ENCODE data around the gene BUD23.
A peak's percentile ranks its signal among the peaks of the same experiment; 100 is the strongest.

The BUD23 gene

DNA sequence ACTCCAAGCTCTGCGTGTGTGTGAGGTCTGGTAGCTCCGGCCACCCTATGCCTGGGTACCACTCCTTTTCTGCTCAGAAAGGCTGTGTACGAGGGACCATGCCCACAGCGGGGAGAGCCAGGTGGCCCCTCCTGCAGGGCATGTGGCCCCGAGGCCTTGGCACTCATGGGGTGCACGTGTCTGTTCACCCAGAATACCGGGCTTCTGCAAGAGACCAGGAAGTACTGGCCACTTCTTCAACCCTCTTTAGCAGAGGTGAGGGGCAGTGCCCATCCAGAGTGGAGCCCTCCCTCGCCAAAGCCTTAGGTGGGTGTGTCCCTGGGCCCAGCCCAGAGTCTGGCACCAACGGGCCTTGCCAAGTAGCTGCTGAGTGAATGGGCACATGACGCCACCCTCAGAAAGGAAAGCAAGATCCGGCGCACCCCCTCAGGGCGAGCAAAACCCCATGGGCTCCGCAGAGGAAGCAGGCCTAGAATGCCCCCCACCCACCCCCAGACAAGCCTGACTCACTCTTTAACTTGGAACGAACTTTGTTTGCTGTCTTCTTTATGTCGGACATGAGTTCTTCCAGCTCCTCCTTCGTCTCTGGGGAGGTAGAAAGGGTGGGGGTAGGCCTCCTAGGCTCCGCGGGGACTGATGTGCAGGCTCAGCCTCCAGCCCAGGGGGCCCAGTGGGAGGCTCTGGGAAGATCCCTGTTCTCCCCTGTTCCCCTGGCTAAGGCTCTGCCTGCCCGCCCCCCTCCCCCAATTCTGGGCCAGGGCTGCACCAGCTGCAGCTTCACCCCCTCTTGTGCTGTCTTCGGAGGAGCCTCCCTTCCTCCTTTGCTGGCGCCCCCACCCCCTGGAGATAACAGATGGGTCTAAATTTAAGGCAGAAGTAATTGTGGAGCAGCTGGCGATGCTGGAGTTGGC is 21.5 kb downstream of the BUD23 start:
- Histone ChIP-seq H3K4me1 (peaks cover 14% of the 10 kb centered on the region), H3K27me3 (no peaks in the 10 kb centered on the region), H3K36me3 (peaks cover 6% of the 10 kb centered on the region; the same call in 1 of the 2 replicates), H3K4me3 (ENCODE audit: low read depth, low read length) (peak overlapping the region; percentile 36; the same call in 1 of the 2 replicates), H3K9me3 (no peaks in the 10 kb centered on the region)
- TF ChIP-seq, protein P1, sequence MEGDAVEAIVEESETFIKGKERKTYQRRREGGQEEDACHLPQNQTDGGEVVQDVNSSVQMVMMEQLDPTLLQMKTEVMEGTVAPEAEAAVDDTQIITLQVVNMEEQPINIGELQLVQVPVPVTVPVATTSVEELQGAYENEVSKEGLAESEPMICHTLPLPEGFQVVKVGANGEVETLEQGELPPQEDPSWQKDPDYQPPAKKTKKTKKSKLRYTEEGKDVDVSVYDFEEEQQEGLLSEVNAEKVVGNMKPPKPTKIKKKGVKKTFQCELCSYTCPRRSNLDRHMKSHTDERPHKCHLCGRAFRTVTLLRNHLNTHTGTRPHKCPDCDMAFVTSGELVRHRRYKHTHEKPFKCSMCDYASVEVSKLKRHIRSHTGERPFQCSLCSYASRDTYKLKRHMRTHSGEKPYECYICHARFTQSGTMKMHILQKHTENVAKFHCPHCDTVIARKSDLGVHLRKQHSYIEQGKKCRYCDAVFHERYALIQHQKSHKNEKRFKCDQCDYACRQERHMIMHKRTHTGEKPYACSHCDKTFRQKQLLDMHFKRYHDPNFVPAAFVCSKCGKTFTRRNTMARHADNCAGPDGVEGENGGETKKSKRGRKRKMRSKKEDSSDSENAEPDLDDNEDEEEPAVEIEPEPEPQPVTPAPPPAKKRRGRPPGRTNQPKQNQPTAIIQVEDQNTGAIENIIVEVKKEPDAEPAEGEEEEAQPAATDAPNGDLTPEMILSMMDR (IDR thresholded peaks at IDR 0.05; ENCODE audit: low read depth, low read length), result no peak
- no peak for DNase-seq

DNA sequence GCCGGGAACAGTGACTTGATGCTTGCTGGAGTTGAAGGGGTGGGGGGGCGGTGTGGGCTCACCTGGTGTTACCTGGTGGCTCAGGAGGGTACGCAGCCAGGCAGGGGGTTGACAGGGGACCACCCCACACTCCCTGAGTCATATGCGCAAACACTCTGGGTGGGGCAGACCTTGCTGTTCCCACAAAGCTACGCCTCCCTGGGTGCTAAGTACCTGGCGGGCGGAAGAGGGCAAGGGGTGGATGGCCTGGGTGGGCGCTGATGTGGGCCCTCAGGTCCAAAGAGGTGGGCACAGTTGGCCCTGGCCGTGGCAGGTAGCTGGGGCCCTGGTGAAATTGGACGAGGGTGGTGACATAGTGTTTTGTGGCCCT is 22.1 kb downstream of the BUD23 start:
- Histone ChIP-seq H3K4me3 (ENCODE audit: low read depth, low read length) (no peak overlapping the region), H3K9me3 (no peaks in the 10 kb centered on the region), H3K27me3 (no peaks in the 10 kb centered on the region), H3K4me1 (peaks cover 14% of the 10 kb centered on the region), H3K36me3 (peaks cover 6% of the 10 kb centered on the region; the same call in 1 of the 2 replicates)
- TF ChIP-seq, protein P1 (IDR thresholded peaks at IDR 0.05; ENCODE audit: low read depth, low read length), result no peak
- no peak for DNase-seq

DNA sequence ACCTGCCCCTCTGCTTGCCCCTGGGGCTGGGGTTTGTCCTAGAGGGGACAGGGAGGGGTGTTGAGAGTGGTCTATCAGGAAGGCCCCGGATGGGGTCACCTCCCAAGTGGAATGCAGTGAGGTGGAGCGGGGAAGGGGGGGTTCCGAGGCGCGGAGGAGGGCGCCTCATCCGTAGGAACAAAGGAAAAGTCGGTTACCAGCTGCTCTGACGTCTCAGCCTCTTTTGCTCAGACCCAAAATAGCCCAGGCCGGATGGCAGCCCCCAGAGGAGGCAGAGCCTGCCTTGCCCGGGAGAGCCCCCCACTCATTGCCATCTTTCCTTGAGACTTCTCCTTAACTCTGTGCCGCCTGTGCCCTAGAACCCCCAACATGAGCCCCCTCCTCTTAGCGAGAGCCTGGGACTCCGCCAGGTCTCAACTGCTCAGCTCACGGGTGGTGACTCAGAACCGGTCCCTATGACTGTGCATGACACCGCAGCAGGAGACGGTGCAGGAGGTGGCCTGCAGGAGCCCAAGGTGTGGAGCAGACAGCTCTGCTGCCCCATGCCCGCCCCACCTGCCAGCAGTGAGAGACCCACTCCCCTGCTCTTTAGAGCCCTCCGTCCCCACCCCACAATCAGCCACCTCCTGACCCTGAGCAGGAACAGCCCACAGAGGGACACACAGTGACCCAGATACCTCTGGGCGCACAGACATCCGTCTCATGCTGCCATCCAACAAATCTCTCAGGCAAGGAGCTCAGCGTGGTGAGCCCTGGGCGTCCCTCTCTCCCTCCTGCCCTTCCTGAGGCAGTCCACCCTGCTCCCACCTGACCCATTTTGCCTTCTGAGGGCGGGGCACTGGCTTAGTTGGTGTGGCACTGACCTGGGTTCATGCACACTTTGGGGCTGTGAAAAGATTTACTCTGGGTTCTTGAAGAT is 23.0 kb downstream of the BUD23 start:
- no peak overlapping the region for H3K4me3 ChIP-seq (ENCODE audit: low read depth, low read length)
- H3K9me3 ChIP-seq, result no peaks in the 10 kb centered on the region
- no peaks in the 10 kb centered on the region for H3K27me3 ChIP-seq
- TF ChIP-seq, protein P1 (IDR thresholded peaks at IDR 0.05; ENCODE audit: low read depth, low read length), result no peak
- peaks cover 6% of the 10 kb centered on the region; the same call in 1 of the 2 replicates for H3K36me3 ChIP-seq
- DNase-seq, result no peak
- peaks cover 14% of the 10 kb centered on the region for H3K4me1 ChIP-seq

DNA sequence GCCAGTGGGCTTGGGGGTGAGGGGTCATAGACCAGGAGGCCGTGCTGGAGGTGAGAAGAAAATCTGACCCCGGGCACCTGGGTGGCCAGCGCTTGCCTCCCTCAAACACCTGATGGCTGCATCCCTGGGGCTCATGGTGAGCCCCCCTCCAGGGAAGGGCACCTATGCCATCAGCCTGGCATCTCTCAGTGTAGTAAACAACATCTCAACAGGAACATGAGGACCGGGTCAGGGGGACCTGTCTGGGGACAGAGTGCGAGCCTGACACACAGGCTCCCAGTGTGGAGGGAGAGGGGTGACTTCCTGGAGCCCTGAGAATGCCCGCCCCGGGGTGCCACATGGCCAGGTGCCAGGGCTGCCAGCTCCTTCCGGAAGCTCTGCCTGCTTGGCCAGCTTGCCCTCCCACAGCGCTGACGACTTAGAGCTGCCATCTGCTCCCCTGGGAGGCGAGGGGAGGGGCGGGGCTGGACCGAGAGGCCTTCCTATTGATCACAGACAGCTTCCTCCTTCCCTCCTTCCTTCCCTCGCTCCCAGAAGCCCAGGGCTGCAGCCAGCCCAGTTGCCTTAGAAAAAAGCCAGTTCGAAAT is 23.7 kb downstream of the BUD23 start:
- H3K4me3 ChIP-seq (ENCODE audit: low read depth, low read length), result no peak overlapping the region
- peaks cover 14% of the 10 kb centered on the region for H3K4me1 ChIP-seq
- no peaks in the 10 kb centered on the region for H3K9me3 ChIP-seq
- peak; percentile 60 for DNase-seq
- H3K27me3 ChIP-seq, result no peaks in the 10 kb centered on the region
- TF ChIP-seq, protein P1 (IDR thresholded peaks at IDR 0.05; ENCODE audit: low read depth, low read length), result no peak
- peaks cover 3% of the 10 kb centered on the region; the same call in 1 of the 2 replicates for H3K36me3 ChIP-seq

DNA sequence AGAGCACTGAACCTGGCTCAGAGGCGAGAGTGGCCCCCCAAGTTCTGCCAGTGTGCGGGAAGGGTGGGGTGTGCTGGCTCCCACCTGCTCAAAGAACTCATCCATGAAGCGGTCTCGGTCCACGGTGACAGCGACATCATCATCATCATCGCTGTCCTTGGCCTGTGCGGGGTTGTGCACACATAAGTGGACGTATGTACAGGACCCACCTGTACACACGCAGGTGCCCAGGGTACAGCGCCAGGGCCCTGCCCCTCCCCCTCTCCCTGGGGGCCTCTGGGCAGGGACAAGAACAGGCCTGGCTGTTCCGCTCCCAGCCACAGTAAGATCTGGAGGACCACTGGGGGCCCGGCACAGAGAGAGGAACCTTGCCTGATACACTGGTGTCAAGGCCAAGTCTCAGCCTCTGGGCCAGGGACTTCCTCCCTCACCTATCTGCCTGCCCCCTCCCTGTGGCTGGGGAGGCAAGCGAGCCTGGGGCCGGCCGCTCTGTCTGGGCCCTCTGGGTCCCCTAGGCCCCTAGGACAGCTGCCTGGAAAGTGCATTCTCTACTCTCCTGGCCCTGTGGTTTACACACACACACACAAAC is 25.7 kb downstream of the BUD23 start:
- TF ChIP-seq, protein P1 (IDR thresholded peaks at IDR 0.05; ENCODE audit: low read depth, low read length), result no peak
- DNase-seq, result no peak
- H3K4me3 ChIP-seq (ENCODE audit: low read depth, low read length), result no peak overlapping the region
- H3K27me3 ChIP-seq, result no peaks in the 10 kb centered on the region
- no peaks in the 10 kb centered on the region for H3K9me3 ChIP-seq
- peaks cover 9% of the 10 kb centered on the region for H3K4me1 ChIP-seq
- no peaks in the 10 kb centered on the region for H3K36me3 ChIP-seq
